NCI-H526 (cell line): Measurements from ENCODE around the gene MCF2L2.
A peak's percentile ranks its signal among the peaks of the same experiment; 100 is the strongest.
"Not testable (repeated sequence)": the region's sequence is repeated elsewhere in the genome, so short reads cannot be mapped to it uniquely, and the experiment has no call there.

ENCODE experiments used
- DNase-seq, 2 experiments: peaks; one replicate each; lab custom pipeline; 2025; lab: John Stamatoyannopoulos, UW

MCF2L2 gene

DNA sequence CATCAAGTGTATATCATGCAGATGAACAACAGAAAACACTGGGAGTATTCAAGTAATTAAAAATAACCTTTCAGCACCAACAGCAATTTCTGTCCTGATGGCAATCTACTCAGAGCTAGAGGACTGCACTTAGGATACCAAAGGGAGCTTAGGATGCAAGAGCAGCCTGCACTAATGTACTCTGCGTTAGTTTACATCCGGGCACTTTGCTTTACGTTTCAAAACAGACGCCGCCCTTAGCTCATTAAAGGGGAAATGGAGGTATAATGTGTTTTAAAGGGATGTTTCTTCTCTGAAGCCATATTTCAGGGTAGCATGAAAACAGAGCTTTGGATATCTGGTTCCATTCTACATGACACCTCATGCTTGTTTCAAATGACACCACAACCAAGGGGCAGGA, 189.4 kb downstream of the MCF2L2 start:
- no peak for DNase-seq

DNA sequence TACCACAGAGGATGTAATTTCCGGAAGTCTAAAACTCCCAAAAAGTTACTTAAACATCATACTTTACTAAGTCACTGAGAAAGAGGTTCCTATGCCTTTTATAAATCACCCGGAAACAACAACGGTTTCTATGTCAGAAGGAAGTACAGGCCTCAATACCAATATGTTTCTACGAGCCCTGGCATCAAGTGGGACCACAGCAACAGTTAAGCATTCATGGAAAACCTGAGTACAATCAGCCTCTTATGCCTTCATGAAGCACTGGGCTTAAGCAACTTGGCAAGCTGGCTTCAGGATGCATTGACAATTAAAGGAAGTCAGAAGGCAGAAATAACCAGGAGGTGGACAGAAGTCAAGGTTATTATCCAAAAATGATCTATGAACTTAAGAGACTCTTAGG, 194.5 kb downstream of the MCF2L2 start:
- DNase-seq, result no peak

- no peak for DNase-seq
Measured at GRCh38 chr3:183230826-183231225, 197.6 kb downstream of the MCF2L2 start.

DNA sequence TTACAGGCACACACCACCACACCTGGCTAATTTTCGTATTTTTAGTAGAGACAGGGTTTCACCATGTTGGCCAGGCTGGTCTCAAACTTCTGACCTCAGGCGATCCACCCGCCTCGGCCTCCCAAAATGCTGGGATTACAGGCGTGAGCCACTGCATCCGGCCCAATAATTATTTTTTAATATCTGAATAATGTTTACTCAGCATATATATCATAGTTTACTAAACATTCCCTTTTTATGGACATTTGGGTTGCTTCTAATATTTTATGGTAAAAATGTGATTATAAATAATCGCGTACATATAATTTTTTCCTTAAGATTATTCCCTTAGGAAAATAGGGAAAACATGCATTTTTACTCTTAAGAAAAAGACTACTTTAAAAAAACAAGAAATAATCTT, 198.2 kb downstream of the MCF2L2 start:
- DNase-seq, result not testable (repeated sequence)

DNA sequence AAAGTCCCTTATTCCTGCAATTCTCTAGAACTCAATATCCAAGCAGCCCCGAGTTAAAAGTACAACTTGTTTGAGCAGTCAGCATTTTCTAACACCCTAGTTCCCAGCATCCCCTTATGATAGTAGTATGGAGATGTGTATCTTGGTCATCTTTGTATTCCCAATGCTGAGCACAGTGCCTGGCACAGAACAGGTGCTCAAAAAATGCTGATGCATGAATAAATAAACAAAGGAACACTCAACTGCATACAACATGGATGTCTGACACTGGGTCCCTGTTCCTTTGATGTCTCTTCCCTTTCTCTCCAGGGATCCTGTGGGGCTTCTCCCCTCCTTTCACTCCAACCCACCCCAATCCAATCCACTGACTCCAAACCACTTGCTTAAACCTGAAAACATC, 199.2 kb downstream of the MCF2L2 start:
- no peak for DNase-seq

- no peak for DNase-seq
Measured at GRCh38 chr3:183227586-183227985, 200.8 kb downstream of the MCF2L2 start.

- DNase-seq, result no peak
Measured at GRCh38 chr3:183226333-183226890, 202.0 kb downstream of the MCF2L2 start.

DNA sequence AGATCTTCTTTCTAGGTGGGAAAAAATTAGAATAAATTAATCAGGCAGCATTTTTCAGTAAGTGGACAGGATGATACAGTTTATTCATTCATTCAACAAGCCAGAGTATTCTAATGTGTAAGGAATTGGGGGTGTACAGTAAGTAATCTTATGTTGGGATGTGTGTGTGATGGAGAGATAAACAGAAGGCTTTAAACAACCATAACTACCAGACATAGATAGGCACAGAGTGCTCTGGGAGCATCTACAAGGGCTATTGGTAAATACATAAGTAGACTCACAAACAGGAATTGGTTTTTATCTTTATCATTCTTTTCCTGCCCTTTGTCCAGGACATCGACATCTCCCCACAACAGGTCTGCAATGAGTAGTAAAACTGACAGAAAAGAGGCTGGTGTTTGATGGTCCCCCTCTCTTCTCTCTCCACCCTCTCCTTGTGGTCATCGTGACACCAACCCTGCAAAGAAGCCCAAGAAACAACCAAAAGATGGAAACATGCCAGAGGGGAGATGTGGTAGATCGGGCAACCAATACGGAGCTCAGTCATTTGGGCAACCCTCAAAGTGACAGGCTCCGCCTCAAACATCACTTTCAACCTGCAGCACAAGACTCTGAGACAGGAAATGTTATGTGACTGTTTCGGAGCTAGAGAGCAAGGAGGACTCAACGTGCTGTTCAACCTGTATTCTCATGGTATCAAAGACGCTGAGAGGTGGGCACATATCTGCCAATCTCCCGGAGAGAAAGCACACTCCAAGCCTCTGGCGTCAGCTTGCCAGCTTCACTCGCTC, 204.0 kb downstream of the MCF2L2 start:
- no peak for DNase-seq

DNA sequence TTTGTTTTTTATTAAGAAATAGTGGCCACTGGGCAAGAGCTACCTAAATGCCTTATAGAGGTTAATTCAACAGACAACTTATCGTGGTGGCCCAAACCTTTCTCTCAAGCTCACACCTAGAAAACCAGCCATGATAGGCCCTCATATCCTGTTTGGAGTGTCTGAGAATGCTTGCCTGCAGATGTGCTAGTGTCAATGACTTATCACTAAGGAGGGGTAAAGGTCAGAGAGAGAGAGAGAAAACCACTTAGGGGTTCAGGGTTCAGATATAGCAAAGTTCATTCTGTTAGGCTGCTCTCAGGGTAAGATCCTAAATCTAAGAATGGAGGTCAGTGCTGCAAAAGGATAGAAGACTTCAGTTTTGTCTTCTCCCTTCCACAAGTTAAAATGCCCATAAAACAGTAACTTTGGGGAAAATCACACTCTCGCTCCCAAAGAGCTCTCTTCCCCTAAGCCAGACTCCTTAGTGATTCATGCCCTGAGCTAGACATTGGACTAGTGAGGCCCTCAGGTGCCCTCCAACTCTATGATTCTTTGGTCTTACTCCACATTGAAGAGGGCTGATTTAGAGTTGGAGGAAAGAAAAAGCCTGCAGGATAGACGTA, 205.7 kb downstream of the MCF2L2 start:
- DNase-seq, result no peak

GRCh38 chr3:183220828-183221227, 207.6 kb downstream of the MCF2L2 start:
- DNase-seq, result peak; percentile 82 to 93

DNA sequence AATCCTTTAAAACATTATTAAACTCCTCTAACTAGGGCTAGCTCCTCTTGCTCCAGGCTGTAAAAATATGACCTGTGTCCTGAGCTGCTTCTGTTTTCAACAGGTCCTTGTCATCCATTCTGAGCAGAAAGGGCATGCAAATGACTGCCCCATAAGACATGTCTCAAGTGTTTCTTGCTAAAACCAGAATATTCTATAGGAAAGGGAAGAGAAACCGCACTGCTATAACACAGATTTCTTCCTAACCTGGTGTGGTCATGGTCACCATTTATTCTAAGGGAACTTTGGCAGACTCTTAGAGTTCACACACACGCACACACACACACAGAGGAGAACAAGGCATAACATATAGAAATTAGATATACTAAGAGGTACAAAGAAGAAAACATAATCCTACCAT, 209.6 kb downstream of the MCF2L2 start:
- DNase-seq, result no peak

DNA sequence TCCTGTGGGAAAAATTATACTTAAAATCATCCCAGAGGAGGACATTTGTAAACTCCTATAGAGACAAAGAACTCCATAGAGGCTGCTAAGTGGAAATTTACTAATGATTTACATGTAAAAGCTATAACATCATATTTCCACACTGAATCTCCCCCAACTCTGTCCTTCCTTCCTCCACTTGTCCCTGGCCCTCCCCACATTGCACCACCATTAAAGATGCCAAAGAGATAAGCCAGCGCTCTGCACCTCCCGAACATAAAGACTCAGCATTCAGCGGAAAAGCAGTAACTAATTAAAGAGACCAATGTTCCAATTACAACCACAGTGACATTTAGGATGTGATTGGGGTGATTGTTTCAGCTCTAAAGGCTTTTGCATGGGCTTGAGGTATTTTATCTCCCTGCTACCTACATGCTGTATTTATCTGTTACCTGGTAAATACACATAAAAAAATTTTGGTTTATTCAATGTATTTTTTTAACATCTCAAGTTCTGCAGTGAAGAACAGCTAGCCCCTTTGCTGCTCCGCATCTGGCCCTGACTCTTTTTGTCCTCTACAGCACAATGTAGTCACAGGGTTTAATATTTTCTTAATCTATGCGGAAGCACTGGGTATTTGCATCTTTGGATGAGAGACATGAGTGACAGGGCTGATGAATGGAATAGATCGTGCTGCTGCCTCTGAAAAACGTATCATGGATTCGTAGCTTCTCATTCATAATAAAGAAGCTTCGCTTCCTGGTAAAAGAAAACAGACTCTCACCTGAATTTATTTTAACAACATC, 210.7 kb downstream of the MCF2L2 start:
- peak; percentile 93 to 95 for DNase-seq

- DNase-seq, result no peak
Measured at GRCh38 chr3:183215591-183216202, 212.7 kb downstream of the MCF2L2 start.

DNA sequence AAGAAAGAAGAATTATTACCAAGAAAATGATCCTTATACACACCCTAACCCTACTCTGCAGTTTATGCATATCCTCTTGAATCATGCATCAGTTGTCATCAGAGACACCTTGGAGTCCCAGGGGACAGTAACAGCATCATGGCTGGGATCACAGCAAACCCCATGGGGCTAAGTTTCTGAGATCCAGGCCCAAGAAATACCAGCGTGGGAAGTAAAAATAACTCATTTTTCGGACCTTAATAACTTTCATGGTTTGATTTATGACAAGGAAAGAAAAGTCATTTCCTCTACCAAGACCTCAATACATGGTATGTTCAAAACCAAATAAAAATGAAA, 214.2 kb downstream of the MCF2L2 start:
- DNase-seq, result peak in 1 of 2 experiments; percentile 49

- peak in 1 of 2 experiments; percentile 49 for DNase-seq
Measured at GRCh38 chr3:183213415-183214276, 214.8 kb downstream of the MCF2L2 start.

GRCh38 chr3:183212565-183212964, 215.9 kb downstream of the MCF2L2 start:
- DNase-seq, result no peak

DNA sequence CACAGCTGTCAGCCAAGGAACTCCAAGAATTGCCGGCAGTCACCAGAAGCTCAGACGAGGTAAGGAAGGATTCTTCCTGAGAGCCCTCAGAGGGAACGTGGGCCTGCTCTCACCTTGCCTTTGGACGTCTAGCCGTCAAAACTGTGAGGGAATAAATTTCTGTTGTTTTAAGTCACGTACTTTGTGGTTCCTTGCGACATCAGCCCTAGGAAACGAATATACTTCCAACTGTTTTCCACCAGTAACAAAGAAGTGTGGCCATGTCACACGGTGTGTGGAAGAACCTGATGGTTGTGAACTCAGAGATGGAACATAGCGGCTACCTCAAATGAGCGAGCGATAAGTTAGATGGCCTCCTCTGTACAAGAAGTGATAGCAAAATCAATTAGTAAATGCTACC, 216.3 kb downstream of the MCF2L2 start:
- no peak for DNase-seq

- no peak for DNase-seq
Measured at GRCh38 chr3:183211352-183211751, 217.1 kb downstream of the MCF2L2 start.

GRCh38 chr3:183210862-183211341, 217.5 kb downstream of the MCF2L2 start:
- DNase-seq, result no peak

DNA sequence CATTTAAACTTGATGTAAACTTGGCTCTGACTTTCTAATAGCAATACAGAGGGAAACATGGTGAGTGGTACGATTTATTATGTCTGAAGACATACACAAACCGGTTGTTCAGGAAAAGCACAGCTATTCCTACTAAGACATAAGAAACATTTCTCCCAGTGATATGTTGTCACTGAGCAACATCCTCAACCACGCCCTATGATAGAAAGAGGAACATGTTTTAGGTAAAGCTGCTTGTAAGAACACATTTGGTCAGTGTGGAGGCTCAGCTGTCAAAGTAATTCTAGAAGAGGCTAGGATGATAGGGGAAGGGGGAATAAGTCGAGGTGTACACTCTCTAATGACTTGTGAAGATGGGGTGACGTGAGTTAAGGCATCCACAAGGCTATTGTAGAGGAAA, 218.1 kb downstream of the MCF2L2 start:
- DNase-seq, result no peak

DNA sequence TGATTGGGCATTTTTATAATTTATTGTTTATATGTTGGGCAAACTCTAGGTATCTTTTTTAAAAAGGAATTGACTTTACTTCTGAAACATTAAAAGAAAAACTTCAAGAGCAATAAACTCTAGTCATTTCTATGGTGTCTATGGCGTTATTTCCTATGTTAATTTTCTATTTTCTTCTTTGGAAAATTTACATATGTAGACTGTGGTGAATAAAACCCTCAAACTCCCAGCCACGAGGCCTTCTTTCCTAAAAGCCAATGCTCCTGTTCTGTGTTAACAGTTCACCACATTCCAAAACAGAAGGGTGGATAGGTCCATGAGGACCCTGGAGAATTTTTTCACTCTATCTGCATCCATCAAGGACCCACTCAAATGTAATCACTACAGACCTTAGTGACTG, 219.6 kb downstream of the MCF2L2 start:
- DNase-seq, result no peak
